HepG2 (cell line): ENCODE results near the gene ESRP2. TPM values are rescaled to one million over a fixed set of nuclear protein-coding genes. Genes with fewer than 3 reads are reported as not detected.
A peak's percentile ranks its signal among the peaks of the same experiment; 100 is the strongest.

Experiments
- HES4 ChIP-seq: sonication (generic); formaldehyde crosslinking; IDR thresholded peaks from 2 replicates; pipeline ENCODE4 v1.9.0; 2021; ENCODE audit warnings: mild to moderate bottlenecking, missing genetic modification reagents, borderline replicate concordance
- MAFF ChIP-seq: IDR thresholded peaks from 2 replicates; pipeline ENCODE4 v1.6.1; 2011; ENCODE audit warnings: low read depth, low read length, improper control_type of control experiment
- NFYB ChIP-seq: sonication (generic); formaldehyde crosslinking; IDR thresholded peaks from 2 replicates; pipeline ENCODE4 v1.4.0; 2020; ENCODE audit warnings: missing genetic modification reagents
- TSC22D2 ChIP-seq: sonication (generic); formaldehyde crosslinking; IDR thresholded peaks from 2 replicates; pipeline ENCODE4 v1.5.1; 2020; ENCODE audit warnings: missing genetic modification reagents, mild to moderate bottlenecking, borderline replicate concordance
- ZBTB3 ChIP-seq: sonication (generic); formaldehyde crosslinking; IDR thresholded peaks from 2 replicates; pipeline ENCODE4 v1.4.0; 2020; ENCODE audit warnings: low read depth, mild to moderate bottlenecking, moderate library complexity, missing genetic modification reagents, borderline replicate concordance
- ZNF496 ChIP-seq: sonication (generic); formaldehyde crosslinking; IDR thresholded peaks from 2 replicates; pipeline ENCODE4 v1.8.1; 2023; ENCODE audit warnings: mild to moderate bottlenecking, moderate library complexity, missing genetic modification reagents; ENCODE audit not compliant: insufficient replicate concordance
- ZNF549 ChIP-seq: sonication (generic); formaldehyde crosslinking; IDR thresholded peaks from 2 replicates; pipeline ENCODE4 v1.5.0; 2020; ENCODE audit warnings: missing genetic modification reagents
- ZNF552 ChIP-seq: sonication (generic); formaldehyde crosslinking; IDR thresholded peaks from 2 replicates; pipeline ENCODE4 v1.9.0; 2022; ENCODE audit warnings: missing genetic modification reagents, mild to moderate bottlenecking, borderline replicate concordance
- ZNF569 ChIP-seq: sonication (generic); formaldehyde crosslinking; IDR thresholded peaks from 2 replicates; pipeline ENCODE4 v1.5.0; 2020; ENCODE audit warnings: mild to moderate bottlenecking, missing genetic modification reagents, moderate library complexity, borderline replicate concordance
- ZNF607 ChIP-seq: sonication (generic); formaldehyde crosslinking; IDR thresholded peaks from 2 replicates; pipeline ENCODE4 v1.5.1; 2020; ENCODE audit warnings: missing genetic modification reagents, mild to moderate bottlenecking, borderline replicate concordance
- polyA plus RNA-seq, 8 experiments: library from polyadenylated mRNA; depleted of rRNA in 3 of 8; stranded (reverse) in 7 of 8; unstranded in 1 of 8; fragments of >200 nt; fragmentation: Illumina TruSeq in 4 of 8; extraction: Trizol in 4 of 8; gene quantifications; 2 replicates each; pipeline versions ENCODE4 v1.2.1 to v1.2.3, GENCODE V29; 2011 to 2016; ENCODE audit warnings: low read depth in 4 of 8, missing spikeins in 1 of 8, mixed read lengths in 1 of 8; ENCODE audit not compliant: insufficient read depth in 1 of 8
- total RNA-seq, 5 experiments: library from RNA; depleted of rRNA; stranded (reverse); fragments of >200 nt; fragmentation: Illumina TruSeq; extraction: Trizol; gene quantifications; 2 replicates each; pipeline ENCODE4 v1.2.3, GENCODE V29; 2016; ENCODE audit warnings: low read depth in 1 of 5
- TF ChIP-seq, protein P1 (sequence below), 2 experiments: IDR thresholded peaks; 2 replicates each; pipeline ENCODE4 v1.6.1; 2011 to 2012; ENCODE audit warnings: low read length in 2 of 2, borderline replicate concordance in 1 of 2, low read depth in 1 of 2, mild to moderate bottlenecking in 1 of 2, moderate library complexity in 1 of 2
- TF ChIP-seq, protein P2 (sequence below): IDR thresholded peaks from 2 replicates; pipeline ENCODE4 v1.6.1; 2012; ENCODE audit warnings: low read length, improper control_type of control experiment
- TF ChIP-seq, protein P3 (sequence below): sonication (generic); formaldehyde crosslinking; IDR thresholded peaks from 2 replicates; pipeline ENCODE4 v1.4.0; 2020; ENCODE audit warnings: missing genetic modification reagents

ESRP2 gene
- total and polyA plus RNA-seq, 2 of the 13 experiments (the other 11 are each of a cell fraction or from before 2014, with no cell fraction given): 21.1 to 32.4 TPM

DNA sequence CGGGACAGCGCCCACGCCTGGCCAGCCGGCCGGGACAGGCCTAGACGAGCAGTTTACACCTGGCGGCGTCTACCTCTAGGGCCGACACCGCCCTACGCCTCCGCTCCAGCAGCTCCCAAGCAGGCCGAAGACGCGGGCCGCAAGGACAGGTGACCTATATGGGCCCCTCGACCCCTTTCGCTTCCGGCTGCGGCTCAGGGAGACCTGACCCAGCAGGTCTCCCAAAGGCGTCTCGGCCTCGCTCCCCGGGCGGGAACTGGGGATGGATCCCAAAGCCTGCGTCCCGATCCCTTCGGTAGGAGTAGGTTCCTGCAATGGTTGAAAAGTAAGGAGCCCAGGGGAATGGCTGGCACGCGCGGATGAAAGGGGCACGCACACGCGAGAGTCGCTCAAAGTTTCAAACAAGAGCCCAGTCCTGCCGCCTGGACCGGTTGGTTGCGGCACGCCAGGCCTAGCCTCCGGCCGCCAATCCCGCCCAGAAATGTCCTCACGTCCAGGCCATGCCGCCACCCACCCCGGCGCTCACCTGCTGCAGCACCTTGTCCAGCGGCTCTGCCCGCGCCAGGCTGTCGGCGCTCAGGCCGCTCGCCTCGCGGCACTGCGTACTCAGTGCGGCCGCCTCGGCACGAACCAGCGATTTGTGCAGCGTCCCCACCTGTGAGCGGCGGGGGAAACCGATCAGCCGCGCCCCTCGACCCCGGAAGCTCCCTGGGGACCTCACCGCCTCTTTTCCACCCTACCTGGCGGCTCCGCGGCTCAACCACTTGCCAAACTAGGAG is 630 bp downstream of the ESRP2 start (continued):
- TF ChIP-seq, protein P1, sequence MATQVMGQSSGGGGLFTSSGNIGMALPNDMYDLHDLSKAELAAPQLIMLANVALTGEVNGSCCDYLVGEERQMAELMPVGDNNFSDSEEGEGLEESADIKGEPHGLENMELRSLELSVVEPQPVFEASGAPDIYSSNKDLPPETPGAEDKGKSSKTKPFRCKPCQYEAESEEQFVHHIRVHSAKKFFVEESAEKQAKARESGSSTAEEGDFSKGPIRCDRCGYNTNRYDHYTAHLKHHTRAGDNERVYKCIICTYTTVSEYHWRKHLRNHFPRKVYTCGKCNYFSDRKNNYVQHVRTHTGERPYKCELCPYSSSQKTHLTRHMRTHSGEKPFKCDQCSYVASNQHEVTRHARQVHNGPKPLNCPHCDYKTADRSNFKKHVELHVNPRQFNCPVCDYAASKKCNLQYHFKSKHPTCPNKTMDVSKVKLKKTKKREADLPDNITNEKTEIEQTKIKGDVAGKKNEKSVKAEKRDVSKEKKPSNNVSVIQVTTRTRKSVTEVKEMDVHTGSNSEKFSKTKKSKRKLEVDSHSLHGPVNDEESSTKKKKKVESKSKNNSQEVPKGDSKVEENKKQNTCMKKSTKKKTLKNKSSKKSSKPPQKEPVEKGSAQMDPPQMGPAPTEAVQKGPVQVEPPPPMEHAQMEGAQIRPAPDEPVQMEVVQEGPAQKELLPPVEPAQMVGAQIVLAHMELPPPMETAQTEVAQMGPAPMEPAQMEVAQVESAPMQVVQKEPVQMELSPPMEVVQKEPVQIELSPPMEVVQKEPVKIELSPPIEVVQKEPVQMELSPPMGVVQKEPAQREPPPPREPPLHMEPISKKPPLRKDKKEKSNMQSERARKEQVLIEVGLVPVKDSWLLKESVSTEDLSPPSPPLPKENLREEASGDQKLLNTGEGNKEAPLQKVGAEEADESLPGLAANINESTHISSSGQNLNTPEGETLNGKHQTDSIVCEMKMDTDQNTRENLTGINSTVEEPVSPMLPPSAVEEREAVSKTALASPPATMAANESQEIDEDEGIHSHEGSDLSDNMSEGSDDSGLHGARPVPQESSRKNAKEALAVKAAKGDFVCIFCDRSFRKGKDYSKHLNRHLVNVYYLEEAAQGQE (IDR thresholded peaks at IDR 0.05; ENCODE audit: borderline replicate concordance in 1 of 2, low read depth in 1 of 2, low read length in 2 of 2): no peak
- TF ChIP-seq ZNF569 (CRISPR knock-in tag): no peak
- no peak for TF ChIP-seq NFYB
- TF ChIP-seq ZNF607 (CRISPR knock-in tag): no peak; the same call in 1 of the 2 replicates
- TF ChIP-seq MAFF: no peak
- TF ChIP-seq ZNF549 (CRISPR knock-in tag): no peak
- TF ChIP-seq, protein P2, sequence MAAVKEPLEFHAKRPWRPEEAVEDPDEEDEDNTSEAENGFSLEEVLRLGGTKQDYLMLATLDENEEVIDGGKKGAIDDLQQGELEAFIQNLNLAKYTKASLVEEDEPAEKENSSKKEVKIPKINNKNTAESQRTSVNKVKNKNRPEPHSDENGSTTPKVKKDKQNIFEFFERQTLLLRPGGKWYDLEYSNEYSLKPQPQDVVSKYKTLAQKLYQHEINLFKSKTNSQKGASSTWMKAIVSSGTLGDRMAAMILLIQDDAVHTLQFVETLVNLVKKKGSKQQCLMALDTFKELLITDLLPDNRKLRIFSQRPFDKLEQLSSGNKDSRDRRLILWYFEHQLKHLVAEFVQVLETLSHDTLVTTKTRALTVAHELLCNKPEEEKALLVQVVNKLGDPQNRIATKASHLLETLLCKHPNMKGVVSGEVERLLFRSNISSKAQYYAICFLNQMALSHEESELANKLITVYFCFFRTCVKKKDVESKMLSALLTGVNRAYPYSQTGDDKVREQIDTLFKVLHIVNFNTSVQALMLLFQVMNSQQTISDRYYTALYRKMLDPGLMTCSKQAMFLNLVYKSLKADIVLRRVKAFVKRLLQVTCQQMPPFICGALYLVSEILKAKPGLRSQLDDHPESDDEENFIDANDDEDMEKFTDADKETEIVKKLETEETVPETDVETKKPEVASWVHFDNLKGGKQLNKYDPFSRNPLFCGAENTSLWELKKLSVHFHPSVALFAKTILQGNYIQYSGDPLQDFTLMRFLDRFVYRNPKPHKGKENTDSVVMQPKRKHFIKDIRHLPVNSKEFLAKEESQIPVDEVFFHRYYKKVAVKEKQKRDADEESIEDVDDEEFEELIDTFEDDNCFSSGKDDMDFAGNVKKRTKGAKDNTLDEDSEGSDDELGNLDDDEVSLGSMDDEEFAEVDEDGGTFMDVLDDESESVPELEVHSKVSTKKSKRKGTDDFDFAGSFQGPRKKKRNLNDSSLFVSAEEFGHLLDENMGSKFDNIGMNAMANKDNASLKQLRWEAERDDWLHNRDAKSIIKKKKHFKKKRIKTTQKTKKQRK: no peak
- TF ChIP-seq HES4 (CRISPR knock-in tag): peak; percentile 73; the same call in 1 of the 2 replicates
- TF ChIP-seq TSC22D2 (CRISPR knock-in tag): peak; percentile 46; the same call in 1 of the 2 replicates
- TF ChIP-seq, protein P3, sequence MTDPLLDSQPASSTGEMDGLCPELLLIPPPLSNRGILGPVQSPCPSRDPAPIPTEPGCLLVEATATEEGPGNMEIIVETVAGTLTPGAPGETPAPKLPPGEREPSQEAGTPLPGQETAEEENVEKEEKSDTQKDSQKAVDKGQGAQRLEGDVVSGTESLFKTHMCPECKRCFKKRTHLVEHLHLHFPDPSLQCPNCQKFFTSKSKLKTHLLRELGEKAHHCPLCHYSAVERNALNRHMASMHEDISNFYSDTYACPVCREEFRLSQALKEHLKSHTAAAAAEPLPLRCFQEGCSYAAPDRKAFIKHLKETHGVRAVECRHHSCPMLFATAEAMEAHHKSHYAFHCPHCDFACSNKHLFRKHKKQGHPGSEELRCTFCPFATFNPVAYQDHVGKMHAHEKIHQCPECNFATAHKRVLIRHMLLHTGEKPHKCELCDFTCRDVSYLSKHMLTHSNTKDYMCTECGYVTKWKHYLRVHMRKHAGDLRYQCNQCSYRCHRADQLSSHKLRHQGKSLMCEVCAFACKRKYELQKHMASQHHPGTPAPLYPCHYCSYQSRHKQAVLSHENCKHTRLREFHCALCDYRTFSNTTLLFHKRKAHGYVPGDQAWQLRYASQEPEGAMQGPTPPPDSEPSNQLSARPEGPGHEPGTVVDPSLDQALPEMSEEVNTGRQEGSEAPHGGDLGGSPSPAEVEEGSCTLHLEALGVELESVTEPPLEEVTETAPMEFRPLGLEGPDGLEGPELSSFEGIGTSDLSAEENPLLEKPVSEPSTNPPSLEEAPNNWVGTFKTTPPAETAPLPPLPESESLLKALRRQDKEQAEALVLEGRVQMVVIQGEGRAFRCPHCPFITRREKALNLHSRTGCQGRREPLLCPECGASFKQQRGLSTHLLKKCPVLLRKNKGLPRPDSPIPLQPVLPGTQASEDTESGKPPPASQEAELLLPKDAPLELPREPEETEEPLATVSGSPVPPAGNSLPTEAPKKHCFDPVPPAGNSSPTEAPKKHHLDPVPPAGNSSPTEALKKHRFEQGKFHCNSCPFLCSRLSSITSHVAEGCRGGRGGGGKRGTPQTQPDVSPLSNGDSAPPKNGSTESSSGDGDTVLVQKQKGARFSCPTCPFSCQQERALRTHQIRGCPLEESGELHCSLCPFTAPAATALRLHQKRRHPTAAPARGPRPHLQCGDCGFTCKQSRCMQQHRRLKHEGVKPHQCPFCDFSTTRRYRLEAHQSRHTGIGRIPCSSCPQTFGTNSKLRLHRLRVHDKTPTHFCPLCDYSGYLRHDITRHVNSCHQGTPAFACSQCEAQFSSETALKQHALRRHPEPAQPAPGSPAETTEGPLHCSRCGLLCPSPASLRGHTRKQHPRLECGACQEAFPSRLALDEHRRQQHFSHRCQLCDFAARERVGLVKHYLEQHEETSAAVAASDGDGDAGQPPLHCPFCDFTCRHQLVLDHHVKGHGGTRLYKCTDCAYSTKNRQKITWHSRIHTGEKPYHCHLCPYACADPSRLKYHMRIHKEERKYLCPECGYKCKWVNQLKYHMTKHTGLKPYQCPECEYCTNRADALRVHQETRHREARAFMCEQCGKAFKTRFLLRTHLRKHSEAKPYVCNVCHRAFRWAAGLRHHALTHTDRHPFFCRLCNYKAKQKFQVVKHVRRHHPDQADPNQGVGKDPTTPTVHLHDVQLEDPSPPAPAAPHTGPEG (CRISPR knock-in tag): no peak; the same call in none of the 2 replicates
- no peak for TF ChIP-seq ZNF496 (CRISPR knock-in tag)
- no peak for TF ChIP-seq ZBTB3 (CRISPR knock-in tag)
- no peak; the same call in 1 of the 2 replicates for TF ChIP-seq ZNF552 (CRISPR knock-in tag)
